ENCODE data around the gene PIK3R5. TPM values are rescaled to one million over a fixed set of nuclear protein-coding genes. Genes with fewer than 3 reads are reported as not detected.

Gene PIK3R5
- total and polyA plus RNA-seq, 2 donors (not counting 3 experiments of a cell fraction or from before 2014, with no cell fraction given), result not detected

DNA sequence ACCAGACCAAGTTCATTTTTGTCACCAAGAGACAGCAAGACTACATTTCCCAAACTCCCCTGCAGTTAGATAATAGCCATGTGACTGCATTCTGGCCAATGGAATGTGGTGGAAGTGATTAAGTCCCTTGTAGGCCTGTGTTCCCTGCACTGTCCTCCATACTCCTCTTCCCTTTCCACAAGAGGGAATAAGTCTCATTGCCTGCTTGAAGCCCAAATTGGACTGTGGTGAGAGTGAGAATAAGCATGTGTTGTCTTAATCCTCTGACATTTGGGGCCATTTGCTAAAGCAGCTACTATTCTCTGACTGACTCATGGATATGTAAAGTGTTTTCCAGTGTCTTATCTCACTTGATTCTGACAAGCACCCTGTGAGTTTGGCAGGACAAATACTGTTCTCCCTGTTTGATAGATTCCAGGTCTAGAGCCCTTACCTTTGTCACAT, 118.7 kb downstream of the PIK3R5 start:
- Histone ChIP-seq H3K27me3 (ENCODE audit: control insufficient read depth in 2 of 2, insufficient read depth in 2 of 2, low read length in 2 of 2) (no peaks in the 10 kb centered on the region), H3K4me3 (replicated peaks in 1 of 3; ENCODE audit: insufficient read depth in 1 of 3, low read depth in 1 of 3, low read length in 3 of 3) (no peak overlapping the region), H3K36me3 (ENCODE audit: control insufficient read depth in 2 of 2, extremely low read depth in 1 of 2, insufficient read depth in 2 of 2, low read length in 2 of 2) (no peaks in the 10 kb centered on the region), H3K9ac (replicated peaks; ENCODE audit: extremely low read depth, insufficient read depth, low read length) (no peak overlapping the region), H3K27ac (ENCODE audit: insufficient read depth, low read depth, low read length) (no peak overlapping the region), H3K9me1 (replicated peaks; ENCODE audit: control insufficient read depth, extremely low read depth, insufficient read depth, low read length) (no peaks in the 10 kb centered on the region), H3K4me2 (ENCODE audit: insufficient read depth, low read length) (no peak overlapping the region), H3K79me2 (ENCODE audit: control insufficient read depth, insufficient read depth, low read length) (no peaks in the 10 kb centered on the region), H2AFZ (ENCODE audit: low read depth, low read length) (no peak overlapping the region), H3K4me1 (ENCODE audit: control insufficient read depth, extremely low read depth, insufficient read depth, low read length) (no peaks in the 10 kb centered on the region), H4K20me1 (replicated peaks; ENCODE audit: control insufficient read depth, extremely low read depth, insufficient read depth, low read length) (no peaks in the 10 kb centered on the region), H3K9me3 (replicated peaks; ENCODE audit: control insufficient read depth, insufficient read depth, low read length) (no peaks in the 10 kb centered on the region)
- POLR2A ChIA-PET, result no interaction called here
- dilution Hi-C loops (cut with MboI; ENCODE audit: extremely low pct_ligation_motif_present, low sequenced_read_pairs) (no loop called here), intact Hi-C loops (cut with micrococcal nuclease) (no loop called here)
- DNase-seq (ENCODE audit: low read depth, low spot score), result peak; percentile 11
- CTCF ChIA-PET, result no interaction called here
- no peak for TF ChIP-seq MYC (IDR thresholded peaks at IDR 0.05; ENCODE audit: low read depth, low read length)
- TF ChIP-seq GATA2 (IDR thresholded peaks at IDR 0.05; ENCODE audit: insufficient read depth, insufficient read length, low read depth, low read length), result no peak
- TF ChIP-seq, protein P1, sequence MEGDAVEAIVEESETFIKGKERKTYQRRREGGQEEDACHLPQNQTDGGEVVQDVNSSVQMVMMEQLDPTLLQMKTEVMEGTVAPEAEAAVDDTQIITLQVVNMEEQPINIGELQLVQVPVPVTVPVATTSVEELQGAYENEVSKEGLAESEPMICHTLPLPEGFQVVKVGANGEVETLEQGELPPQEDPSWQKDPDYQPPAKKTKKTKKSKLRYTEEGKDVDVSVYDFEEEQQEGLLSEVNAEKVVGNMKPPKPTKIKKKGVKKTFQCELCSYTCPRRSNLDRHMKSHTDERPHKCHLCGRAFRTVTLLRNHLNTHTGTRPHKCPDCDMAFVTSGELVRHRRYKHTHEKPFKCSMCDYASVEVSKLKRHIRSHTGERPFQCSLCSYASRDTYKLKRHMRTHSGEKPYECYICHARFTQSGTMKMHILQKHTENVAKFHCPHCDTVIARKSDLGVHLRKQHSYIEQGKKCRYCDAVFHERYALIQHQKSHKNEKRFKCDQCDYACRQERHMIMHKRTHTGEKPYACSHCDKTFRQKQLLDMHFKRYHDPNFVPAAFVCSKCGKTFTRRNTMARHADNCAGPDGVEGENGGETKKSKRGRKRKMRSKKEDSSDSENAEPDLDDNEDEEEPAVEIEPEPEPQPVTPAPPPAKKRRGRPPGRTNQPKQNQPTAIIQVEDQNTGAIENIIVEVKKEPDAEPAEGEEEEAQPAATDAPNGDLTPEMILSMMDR (IDR thresholded peaks at IDR 0.05; ENCODE audit: extremely low read depth in 1 of 2, insufficient read depth in 1 of 2, low read depth in 1 of 2, low read length in 2 of 2), result no peak
- no peak for TF ChIP-seq POLR2A (IDR thresholded peaks at IDR 0.05; ENCODE audit: low read depth, low read length)
- TF ChIP-seq, protein P2, sequence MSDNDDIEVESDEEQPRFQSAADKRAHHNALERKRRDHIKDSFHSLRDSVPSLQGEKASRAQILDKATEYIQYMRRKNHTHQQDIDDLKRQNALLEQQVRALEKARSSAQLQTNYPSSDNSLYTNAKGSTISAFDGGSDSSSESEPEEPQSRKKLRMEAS (IDR thresholded peaks at IDR 0.05; ENCODE audit: insufficient read depth, insufficient read length), result no peak
- TF ChIP-seq EZH2 (IDR thresholded peaks at IDR 0.05; ENCODE audit: borderline replicate concordance, low read depth, low read length, severe bottlenecking), result no peak
- TF ChIP-seq POLR2AphosphoS5 (IDR thresholded peaks at IDR 0.05; ENCODE audit: insufficient read depth, low read depth, low read length), result no peak
- no peak for TF ChIP-seq JUN (IDR thresholded peaks at IDR 0.05; ENCODE audit: borderline replicate concordance, insufficient read depth, insufficient read length, low read depth)
- no peak for TF ChIP-seq FOS (IDR thresholded peaks at IDR 0.05; ENCODE audit: borderline replicate concordance, insufficient read depth, low read length)
- BruUV-seq (replicated peaks), result no TSS peak
- FAIRE-seq, result peak; percentile 49

All from endothelial cell of umbilical vein (primary cell).